Fibroblast of lung (primary cell): ENCODE results near the gene GHR. TPM values are rescaled to one million over a fixed set of nuclear protein-coding genes. Genes with fewer than 3 reads are reported as not detected.
A peak's percentile ranks its signal among the peaks of the same experiment; 100 is the strongest.

ENCODE experiments used
- DNase-seq, 2 donors: peaks; one replicate each; pipeline versions ENCODE4 v3.0.0 to v3.0.0-alpha.2; 2010; ENCODE audit warnings: low read depth in 2 of 2
- H2AFZ ChIP-seq: 2 replicates; pipeline ENCODE4 v1.5.1; 2012; ENCODE audit warnings: low read length, control low read depth, inconsistent platforms
- H3K27ac ChIP-seq: 2 replicates; pipeline ENCODE4 v1.5.1; 2011; ENCODE audit warnings: low read length, control low read depth; ENCODE audit not compliant: insufficient read depth
- H3K27me3 ChIP-seq: 2 replicates; pipeline ENCODE4 v1.5.1; 2011; ENCODE audit warnings: mild to moderate bottlenecking, low read length; ENCODE audit not compliant: control insufficient read depth, insufficient read depth
- H3K36me3 ChIP-seq: 2 replicates; pipeline ENCODE4 v1.5.1; 2011; ENCODE audit warnings: low read length; ENCODE audit not compliant: control insufficient read depth, insufficient read depth
- H3K4me1 ChIP-seq: 2 replicates; pipeline ENCODE4 v1.5.1; 2011; ENCODE audit warnings: low read length; ENCODE audit not compliant: control insufficient read depth, insufficient read depth; ENCODE audit errors: extremely low read depth
- H3K4me2 ChIP-seq: 2 replicates; pipeline ENCODE4 v1.5.1; 2011; ENCODE audit warnings: low read length, control low read depth; ENCODE audit not compliant: insufficient read depth; ENCODE audit errors: extremely low read depth
- H3K4me3 ChIP-seq, 4 experiments: fragments of 200-600 bp in 1 of 4; sonication (generic) in 1 of 4; replicated peaks in 1 of 4; 2 replicates each; pipeline ENCODE4 v1.5.1; 2011 to 2016; ENCODE audit warnings: low read length in 4 of 4, low read depth in 3 of 4, mild to moderate bottlenecking in 3 of 4, control low read depth in 2 of 4, inconsistent platforms in 1 of 4, mixed read lengths in 1 of 4; ENCODE audit not compliant: insufficient read depth in 1 of 4; ENCODE audit errors: control extremely low read depth in 1 of 4
- H3K79me2 ChIP-seq: 2 replicates; pipeline ENCODE4 v1.5.1; 2012; ENCODE audit warnings: mild to moderate bottlenecking, low read length, inconsistent platforms; ENCODE audit not compliant: control insufficient read depth, insufficient read depth
- H3K9ac ChIP-seq: 2 replicates; pipeline ENCODE4 v1.5.1; 2011; ENCODE audit warnings: mild to moderate bottlenecking, low read length, control low read depth; ENCODE audit not compliant: insufficient read depth
- H3K9me3 ChIP-seq: 2 replicates; pipeline ENCODE4 v1.5.1; 2012; ENCODE audit warnings: low read depth, low read length; ENCODE audit not compliant: control insufficient read depth, insufficient read depth
- H4K20me1 ChIP-seq: 2 replicates; pipeline ENCODE4 v1.5.1; 2011; ENCODE audit warnings: low read length; ENCODE audit not compliant: control insufficient read depth, insufficient read depth; ENCODE audit errors: extremely low read depth
- CTCF ChIP-seq, 2 donors: IDR thresholded peaks in 1 of 2; conservative IDR thresholded peaks in 1 of 2; 1 replicate in 1 of 2; 2 replicates in 1 of 2; pipeline ENCODE4 v1.5.1; 2011 to 2012; ENCODE audit warnings: low read length in 2 of 2, control low read depth in 1 of 2, inconsistent platforms in 1 of 2, low read depth in 1 of 2, mild to moderate bottlenecking in 1 of 2
- EZH2 ChIP-seq: IDR thresholded peaks from 2 replicates; pipeline ENCODE4 v1.5.1; 2012; ENCODE audit warnings: low read length, control low read depth, mild to moderate bottlenecking; ENCODE audit errors: missing control alignments
- polyA plus RNA-seq, 2 donors: library from polyadenylated mRNA; depleted of rRNA in 1 of 2; stranded (reverse) in 1 of 2; unstranded in 1 of 2; fragments of >200 nt; gene quantifications; 2 replicates each; pipeline ENCODE4 v1.2.1, GENCODE V29; 2011 to 2012; ENCODE audit warnings: missing spikeins in 1 of 2
- total RNA-seq: library from RNA; depleted of rRNA; stranded (reverse); fragments of >200 nt; gene quantifications from 2 replicates; pipeline ENCODE4 v1.2.1, GENCODE V29; 2014

Gene GHR
- total and polyA plus RNA-seq, 2 donors (not counting 1 experiment from before 2014, with no cell fraction given): 2.3 to 2.4 TPM

- no peaks in the 10 kb centered on the region for H3K36me3 ChIP-seq
- H3K27ac ChIP-seq: no peak overlapping the region
- no peaks in the 10 kb centered on the region for H3K27me3 ChIP-seq
- H2AFZ ChIP-seq: no peak overlapping the region
- no peak overlapping the region for H3K9ac ChIP-seq
- H3K4me3 ChIP-seq: no peak overlapping the region
- H3K4me1 ChIP-seq: no peaks in the 10 kb centered on the region
- no peaks in the 10 kb centered on the region for H4K20me1 ChIP-seq
- TF ChIP-seq EZH2 (no peak), CTCF (conservative IDR thresholded peaks at IDR 0.05 in 1 of 2, IDR thresholded peaks at IDR 0.05 in 1 of 2; ENCODE audit: low read depth in 1 of 2, low read length in 2 of 2) (no peak)
- no peak overlapping the region for H3K4me2 ChIP-seq
- no peak for DNase-seq
- no peaks in the 10 kb centered on the region for H3K9me3 ChIP-seq
- no peaks in the 10 kb centered on the region for H3K79me2 ChIP-seq
Observed at GRCh38 chr5:42640835-42641234, 217.6 kb downstream of the GHR start.

GRCh38 chr5:42641336-42642005 is 218.2 kb downstream of the GHR start:
- no peaks in the 10 kb centered on the region for H3K79me2 ChIP-seq
- H3K4me3 ChIP-seq: no peak overlapping the region
- peak in 1 of 2 donors; percentile 33 for DNase-seq
- H3K27me3 ChIP-seq: no peaks in the 10 kb centered on the region
- no peaks in the 10 kb centered on the region for H4K20me1 ChIP-seq
- TF ChIP-seq EZH2: no peak
- no peak for TF ChIP-seq CTCF (conservative IDR thresholded peaks at IDR 0.05 in 1 of 2, IDR thresholded peaks at IDR 0.05 in 1 of 2; ENCODE audit: low read depth in 1 of 2, low read length in 2 of 2)
- no peak overlapping the region for H3K4me2 ChIP-seq
- no peak overlapping the region for H3K9ac ChIP-seq
- H3K27ac ChIP-seq: no peak overlapping the region
- H2AFZ ChIP-seq: no peak overlapping the region
- no peaks in the 10 kb centered on the region for H3K4me1 ChIP-seq
- no peaks in the 10 kb centered on the region for H3K36me3 ChIP-seq
- no peaks in the 10 kb centered on the region for H3K9me3 ChIP-seq

GRCh38 chr5:42642006-42642405 is 218.8 kb downstream of the GHR start:
- TF ChIP-seq CTCF (conservative IDR thresholded peaks at IDR 0.05 in 1 of 2, IDR thresholded peaks at IDR 0.05 in 1 of 2; ENCODE audit: low read depth in 1 of 2, low read length in 2 of 2): no peak
- no peak for TF ChIP-seq EZH2
- Histone ChIP-seq H3K27me3 (no peaks in the 10 kb centered on the region), H3K4me2 (no peak overlapping the region)

More at GRCh38 chr5:42642006-42642405, 218.8 kb downstream of the GHR start:
- Histone ChIP-seq H2AFZ (no peak overlapping the region), H3K9me3 (no peaks in the 10 kb centered on the region), H3K4me1 (no peaks in the 10 kb centered on the region), H3K9ac (no peak overlapping the region), H3K4me3 (no peak overlapping the region), H3K27ac (no peak overlapping the region), H4K20me1 (no peaks in the 10 kb centered on the region), H3K79me2 (no peaks in the 10 kb centered on the region), H3K36me3 (no peaks in the 10 kb centered on the region)
- DNase-seq: no peak
